Activated CD4-positive, alpha-beta T cell treated with anti-CD3 and anti-CD28 coated beads, Interleukin-2, amount 50 U/mL, for 1 hour (primary cell): ENCODE data around the gene PTPRD.

Experiments
- DNase-seq: peaks from one replicate; pipeline ENCODE4 v3.0.0-alpha.2; 2020

Gene PTPRD

GRCh38 chr9:10612641-10613398 is at the start of gene PTPRD:
Gene PTPRD (minus strand): TSS chr9:10613002.
- DNase-seq: no peak

DNA sequence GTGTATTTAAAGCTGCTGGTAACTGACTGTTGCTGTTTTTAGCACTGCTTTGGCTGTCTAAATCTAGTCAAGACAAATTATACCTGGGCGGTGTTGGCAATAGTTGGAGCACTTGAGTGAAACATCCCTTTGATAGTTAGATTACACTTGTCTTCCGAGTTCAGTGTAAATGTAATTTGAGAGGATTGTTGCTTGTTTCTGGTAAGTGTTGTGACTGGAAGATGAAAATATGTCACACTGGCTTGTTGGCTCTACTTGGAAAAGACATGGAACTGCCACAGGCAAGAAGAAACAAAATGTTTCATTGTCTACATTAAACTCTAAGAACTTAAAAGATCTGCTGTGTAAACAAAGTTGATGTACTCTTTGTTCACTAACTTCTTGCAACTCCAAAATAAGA is 49.2 kb upstream of the PTPRD start:
- no peak for DNase-seq

- no peak for DNase-seq
Measured at GRCh38 chr9:10661376-10661775, 48.6 kb upstream of the PTPRD start.

DNA sequence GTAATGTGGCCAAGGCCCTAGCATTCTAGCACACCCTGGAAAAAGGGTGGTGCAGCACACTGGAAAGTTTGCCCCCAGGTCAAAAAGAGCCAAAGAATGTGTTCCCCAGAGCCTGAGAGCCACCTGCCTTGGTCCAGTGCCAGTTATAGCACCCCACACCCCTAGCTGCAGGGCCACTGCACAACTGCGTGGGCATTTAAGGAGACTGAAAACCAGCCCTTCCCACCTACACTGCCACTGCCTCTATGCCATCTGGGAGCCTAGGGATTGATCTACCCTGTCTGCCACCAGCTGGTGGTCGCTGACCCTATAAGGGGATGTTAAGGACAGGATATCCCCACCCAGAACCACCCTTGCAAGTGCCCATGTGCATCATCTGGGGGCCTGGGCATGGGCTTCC is 38.2 kb upstream of the PTPRD start:
- no peak for DNase-seq

GRCh38 chr9:10649076-10649475 is 36.3 kb upstream of the PTPRD start:
- no peak for DNase-seq

- no peak for DNase-seq
Measured at GRCh38 chr9:10633785-10634184, 21.0 kb upstream of the PTPRD start.

GRCh38 chr9:10614196-10614800 is 1.5 kb upstream of the PTPRD start:
- DNase-seq: no peak

GRCh38 chr9:10613419-10613818 is 617 bp upstream of the PTPRD start:
- no peak for DNase-seq

- no peak for DNase-seq
Measured at GRCh38 chr9:10605388-10605787, 7.4 kb downstream of the PTPRD start.

GRCh38 chr9:10604927-10605326 is 7.9 kb downstream of the PTPRD start:
- DNase-seq: no peak

DNA sequence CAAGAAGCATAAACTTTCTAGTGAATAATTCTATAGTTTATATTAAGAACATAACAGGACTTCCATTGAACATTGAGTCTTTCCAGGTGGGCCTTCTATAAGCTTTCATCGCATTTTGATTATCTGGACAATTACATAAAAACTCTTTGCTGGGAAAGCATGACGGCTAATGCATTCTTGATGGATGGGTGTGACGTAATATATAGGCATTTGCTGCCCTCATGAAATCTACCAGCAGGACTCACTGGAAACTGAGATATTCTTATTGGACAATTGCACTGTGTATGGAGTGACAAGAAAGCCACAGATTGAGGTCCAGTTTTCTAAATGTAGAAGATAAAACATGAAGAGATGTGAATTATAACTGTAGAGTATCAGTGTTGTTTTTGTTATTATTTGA is 15.0 kb downstream of the PTPRD start:
- DNase-seq: no peak

DNA sequence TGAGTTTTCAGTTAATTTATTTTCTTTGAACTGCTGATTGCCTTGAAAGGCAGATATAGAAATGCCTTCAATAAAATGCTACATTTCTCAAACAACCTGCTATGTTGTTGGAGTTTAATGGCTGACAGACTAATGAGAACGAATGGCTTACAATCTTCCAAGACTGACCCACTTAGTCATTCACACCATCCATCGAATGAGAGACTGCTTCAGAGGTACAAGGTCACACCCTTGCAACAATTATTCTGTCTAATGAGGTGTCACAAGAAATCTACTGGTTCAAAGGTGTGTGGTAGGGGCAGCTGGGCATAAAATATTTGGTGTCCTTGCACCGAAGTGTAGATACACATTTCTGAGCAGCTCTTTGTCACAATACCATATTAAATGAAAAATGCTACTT is 18.3 kb downstream of the PTPRD start:
- no peak for DNase-seq

DNA sequence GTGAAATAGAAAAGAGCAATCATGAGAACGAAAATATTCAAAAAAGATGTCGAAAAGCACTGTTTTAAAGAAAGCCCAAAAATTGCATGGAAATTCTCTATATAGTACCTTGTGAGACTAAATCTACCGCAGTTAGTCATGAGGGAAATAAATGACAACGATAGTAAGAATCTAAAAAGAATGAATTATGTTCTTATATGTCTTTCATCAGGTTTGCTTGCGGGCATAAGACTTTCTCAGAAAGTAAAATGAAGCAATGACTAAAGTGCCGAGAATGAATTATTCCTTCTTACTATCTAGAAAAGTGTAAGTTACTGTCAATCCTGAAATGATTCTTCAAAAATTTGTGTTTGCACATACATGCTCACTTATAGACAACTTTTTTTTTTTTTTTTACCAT is 26.4 kb downstream of the PTPRD start:
- no peak for DNase-seq

GRCh38 chr9:10571699-10572098 is 41.1 kb downstream of the PTPRD start:
- DNase-seq: no peak

- no peak for DNase-seq
Measured at GRCh38 chr9:10566848-10567247, 46.0 kb downstream of the PTPRD start.

GRCh38 chr9:10562581-10563343 is 50.0 kb downstream of the PTPRD start:
- DNase-seq: no peak

GRCh38 chr9:10548348-10548747 is 64.5 kb downstream of the PTPRD start:
- DNase-seq: no peak

DNA sequence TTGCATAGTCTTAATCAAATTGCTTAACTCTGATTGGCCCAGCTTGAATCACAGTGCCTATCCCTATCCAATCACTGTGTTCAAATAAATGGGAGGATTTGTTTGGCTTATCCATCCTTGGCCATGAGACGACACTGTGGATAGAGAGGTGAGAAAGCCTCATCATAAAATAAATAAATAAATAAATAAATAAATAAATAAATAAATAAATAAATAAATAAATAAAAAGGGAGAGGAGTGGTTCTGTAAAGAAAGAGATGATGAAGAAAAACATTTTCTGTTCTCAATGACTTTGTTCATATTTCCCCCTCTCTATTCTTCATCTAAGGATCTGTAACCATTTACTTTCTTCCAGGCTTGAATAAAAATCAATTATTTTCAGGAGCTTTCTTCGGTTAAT is 74.7 kb downstream of the PTPRD start:
- DNase-seq: no peak

DNA sequence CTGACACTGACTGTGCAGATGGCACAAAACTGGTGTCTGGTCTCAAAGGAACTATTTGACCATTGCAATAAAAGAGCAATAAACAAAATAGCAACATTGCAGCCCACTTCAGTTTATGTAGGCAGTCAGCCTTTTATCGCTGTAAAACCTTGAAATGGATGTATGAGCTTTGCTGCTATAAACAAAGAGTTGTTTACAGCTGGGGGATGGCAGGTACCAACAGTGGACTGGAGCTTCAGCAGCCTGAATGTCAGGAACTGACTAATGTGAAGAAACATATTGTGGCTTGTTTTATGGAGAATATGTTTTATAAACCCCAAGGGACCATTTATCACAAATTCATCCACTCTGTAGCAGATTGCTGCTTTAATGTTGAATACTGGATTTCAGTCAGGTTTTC is 78.0 kb downstream of the PTPRD start:
- DNase-seq: no peak

DNA sequence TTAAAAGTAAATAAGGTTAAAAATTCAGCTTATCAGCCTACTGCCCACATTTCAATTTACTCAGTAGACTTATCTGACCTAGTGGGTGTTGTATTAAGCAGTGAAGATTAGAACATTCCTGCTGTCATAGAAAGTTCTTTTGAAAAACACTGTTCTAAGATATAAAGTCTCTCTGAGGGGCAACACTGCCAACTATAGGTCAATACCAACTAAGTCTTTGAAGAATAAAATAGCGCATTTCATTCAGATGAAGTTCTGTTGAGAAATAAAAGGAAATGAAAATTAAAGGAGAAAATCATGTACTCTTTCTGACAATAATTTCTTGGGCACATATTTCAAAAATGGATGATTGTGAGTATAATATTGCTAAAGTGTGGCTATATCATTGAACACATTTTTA is 86.8 kb downstream of the PTPRD start:
- DNase-seq: no peak

- DNase-seq: no peak
Measured at GRCh38 chr9:10523164-10523563, 89.6 kb downstream of the PTPRD start.

DNA sequence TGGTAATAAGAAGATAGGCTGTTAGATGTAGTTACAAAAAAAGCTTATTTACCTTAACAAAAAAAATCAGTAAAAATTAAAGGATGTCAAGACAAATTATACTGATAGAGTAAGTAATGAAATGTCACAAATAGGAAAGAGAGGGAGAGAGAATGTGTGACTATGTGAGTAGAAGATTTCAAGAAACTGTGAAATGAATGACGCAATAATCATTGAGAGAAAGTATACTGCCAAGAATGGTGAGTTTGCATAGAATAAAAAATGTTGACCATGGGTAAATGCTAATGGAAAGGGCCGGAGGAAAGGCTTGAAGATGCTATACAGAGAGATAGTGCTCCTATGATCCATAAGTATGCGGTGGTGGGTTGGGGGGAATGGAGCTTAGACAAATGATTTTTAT is 100.7 kb downstream of the PTPRD start:
- DNase-seq: no peak

- DNase-seq: no peak
Measured at GRCh38 chr9:10488937-10489336, 123.9 kb downstream of the PTPRD start.

DNA sequence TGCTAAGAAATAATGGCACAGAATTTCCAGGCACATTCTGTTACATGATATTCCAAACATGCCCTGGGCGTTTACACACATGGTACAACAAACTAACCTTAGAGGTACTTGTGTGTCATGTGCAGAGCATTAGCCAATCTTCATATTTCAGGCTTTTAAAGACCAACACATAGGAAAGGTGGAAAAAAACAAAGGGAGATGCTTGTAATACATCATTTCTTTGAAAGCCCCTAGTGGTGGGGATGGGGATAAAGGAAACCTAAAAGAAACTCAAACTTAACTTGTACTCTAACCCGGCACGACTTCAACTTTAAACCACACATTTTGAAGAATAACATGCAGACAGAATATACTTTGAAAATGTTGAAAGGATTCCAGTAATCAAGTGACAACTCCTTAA is 133.6 kb downstream of the PTPRD start:
- no peak for DNase-seq
